MCF 10A (cell line): ENCODE data around the gene CD300C. TPM values are rescaled to one million over a fixed set of nuclear protein-coding genes. Genes with fewer than 3 reads are reported as not detected.

Experiments
- BruUV-seq: library from RNA; stranded (reverse); fragments of 400-500 nt; replicated peaks from 2 replicates; lab custom pipeline; 2021; lab: Mats Ljungman, UMichigan
- CTCF ChIA-PET: fragments of 300-600 bp; sonication (Branson Sonifier 250); formaldehyde crosslinking; extraction: SDS; loops from one replicate; lab custom pipeline; 2021; ENCODE audit warnings: antibody characterized with exemption, inconsistent platforms; lab: Yijun Ruan, JAX
- POLR2A ChIA-PET: fragments of 300-600, 350-650 bp; sonication (Branson Sonifier 250); formaldehyde crosslinking; extraction: SDS; loops from one replicate; lab custom pipeline; 2020; ENCODE audit warnings: antibody characterized with exemption, inconsistent platforms; lab: Yijun Ruan, JAX
- DNase-seq: peaks from one replicate; pipeline ENCODE4 v3.0.0-alpha.2; 2018; ENCODE audit not compliant: unreplicated experiment
- H3K27ac Mint-ChIP-seq: one replicate; pipeline ENCODE4 v1.8.0; 2022; ENCODE audit warnings: mild to moderate bottlenecking, low read depth, mixed read lengths; ENCODE audit not compliant: unreplicated experiment
- H3K27me3 Mint-ChIP-seq: one replicate; pipeline ENCODE4 v1.8.0; 2022; ENCODE audit warnings: mixed read lengths; ENCODE audit not compliant: insufficient read depth, unreplicated experiment
- H3K36me3 Mint-ChIP-seq: one replicate; pipeline ENCODE4 v1.8.0; 2022; ENCODE audit warnings: mild to moderate bottlenecking, moderate library complexity, mixed read lengths; ENCODE audit not compliant: insufficient read depth, unreplicated experiment
- H3K4me1 Mint-ChIP-seq: one replicate; pipeline ENCODE4 v1.8.0; 2022; ENCODE audit warnings: mixed read lengths; ENCODE audit not compliant: insufficient read depth, unreplicated experiment
- H3K4me3 Mint-ChIP-seq: one replicate; pipeline ENCODE4 v1.8.0; 2022; ENCODE audit warnings: mild to moderate bottlenecking, moderate library complexity, mixed read lengths; ENCODE audit not compliant: unreplicated experiment
- H3K9me3 Mint-ChIP-seq: one replicate; pipeline ENCODE4 v1.8.0; 2022; ENCODE audit warnings: mixed read lengths; ENCODE audit not compliant: unreplicated experiment
- CTCF ChIP-seq: fragments of 200-600 bp; IDR thresholded peaks from one replicate; pipeline ENCODE4 v1.8.0; 2022; ENCODE audit warnings: antibody characterized with exemption, mild to moderate bottlenecking; ENCODE audit not compliant: unreplicated experiment
- intact Hi-C: fragments of 100-400 bp; cut with micrococcal nuclease; formaldehyde crosslinking; loops from 2 replicates; pipeline ENCODE4 v1.14.1; 2022
- total RNA-seq: library from RNA; stranded (reverse); gene quantifications from 2 replicates; pipeline ENCODE4 v1.2.3, GENCODE V29; 2022

The CD300C gene
- total RNA-seq, 1 experiment from 2014 or later = not detected

DNA sequence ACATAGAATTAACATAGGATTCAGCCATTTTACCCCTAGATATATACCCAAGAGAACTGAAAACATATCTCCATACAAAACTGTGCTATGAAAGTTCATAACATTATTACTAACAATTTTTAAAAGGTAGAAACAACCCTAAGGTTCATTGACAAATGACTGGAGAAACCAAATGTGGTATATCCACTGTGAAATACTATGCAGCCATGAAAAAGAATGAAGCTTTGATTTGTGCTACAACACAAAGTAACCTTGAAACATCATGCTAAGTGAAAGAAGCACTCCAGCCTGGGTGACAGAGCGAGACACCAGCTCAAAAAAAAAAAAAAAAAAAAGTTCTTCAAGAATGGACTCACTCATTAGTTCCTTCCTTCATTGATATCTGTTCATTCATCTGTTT, 45.6 kb upstream of the CD300C start:
- no peaks in the 10 kb centered on the region for H3K9me3 Mint-ChIP-seq
- no peak overlapping the region for H3K4me3 Mint-ChIP-seq
- no TSS peak for BruUV-seq
- no peak overlapping the region for H3K27ac Mint-ChIP-seq
- TF ChIP-seq CTCF = no peak
- peaks cover 10% of the 10 kb centered on the region for H3K4me1 Mint-ChIP-seq
- H3K27me3 Mint-ChIP-seq = no peaks in the 10 kb centered on the region
- no peak for DNase-seq
- no peaks in the 10 kb centered on the region for H3K36me3 Mint-ChIP-seq
- intact Hi-C loops = no loop called here
- ChIA-PET CTCF (interaction anchor here (0.6 to 1.8 kb wide), 3 partner anchors 9 to 213 kb away, joined by 3 to 5 read pairs (median 3); no protein-coding TSS in a partner anchor), POLR2A (interaction anchor here (1.3 kb wide), 1 partner anchor 22 kb away, joined by 3 read pairs; no protein-coding TSS in a partner anchor)

- intact Hi-C loops = no loop called here
- no peak overlapping the region for H3K4me3 Mint-ChIP-seq
- CTCF ChIA-PET = interaction anchor here (0.5 to 2.1 kb wide), 2 partner anchors 13 to 207 kb away, joined by 3 to 4 read pairs; no protein-coding TSS in a partner anchor
- no TSS peak for BruUV-seq
- H3K27ac Mint-ChIP-seq = no peak overlapping the region
- H3K4me1 Mint-ChIP-seq = peaks cover 10% of the 10 kb centered on the region
- no peaks in the 10 kb centered on the region for H3K9me3 Mint-ChIP-seq
- no peaks in the 10 kb centered on the region for H3K27me3 Mint-ChIP-seq
- POLR2A ChIA-PET = interaction anchor here (0.7 to 2.3 kb wide), 2 partner anchors 16 to 34 kb away, joined by 3 to 6 read pairs; no protein-coding TSS in a partner anchor
- TF ChIP-seq CTCF = no peak
- no peaks in the 10 kb centered on the region for H3K36me3 Mint-ChIP-seq
- DNase-seq = no peak
Observed at GRCh38 chr17:74585711-74586110, 39.8 kb upstream of the CD300C start.

GRCh38 chr17:74584292-74585060, 38.6 kb upstream of the CD300C start:
- no peaks in the 10 kb centered on the region for H3K9me3 Mint-ChIP-seq
- peaks cover 10% of the 10 kb centered on the region for H3K4me1 Mint-ChIP-seq
- ChIA-PET CTCF (interaction anchor here (0.6 to 1.4 kb wide), 2 partner anchors 11 to 90 kb away, joined by 3 to 4 read pairs; no protein-coding TSS in a partner anchor), POLR2A (interaction anchor here (1.2 to 1.7 kb wide), 2 partner anchors 11 to 15 kb away, joined by 3 to 4 read pairs; no protein-coding TSS in a partner anchor)
- no peak overlapping the region for H3K4me3 Mint-ChIP-seq
- no peaks in the 10 kb centered on the region for H3K36me3 Mint-ChIP-seq
- no TSS peak for BruUV-seq
- no peak overlapping the region for H3K27ac Mint-ChIP-seq
- no peaks in the 10 kb centered on the region for H3K27me3 Mint-ChIP-seq
- DNase-seq = no peak
- TF ChIP-seq CTCF = no peak
- intact Hi-C loops = no loop called here

DNA sequence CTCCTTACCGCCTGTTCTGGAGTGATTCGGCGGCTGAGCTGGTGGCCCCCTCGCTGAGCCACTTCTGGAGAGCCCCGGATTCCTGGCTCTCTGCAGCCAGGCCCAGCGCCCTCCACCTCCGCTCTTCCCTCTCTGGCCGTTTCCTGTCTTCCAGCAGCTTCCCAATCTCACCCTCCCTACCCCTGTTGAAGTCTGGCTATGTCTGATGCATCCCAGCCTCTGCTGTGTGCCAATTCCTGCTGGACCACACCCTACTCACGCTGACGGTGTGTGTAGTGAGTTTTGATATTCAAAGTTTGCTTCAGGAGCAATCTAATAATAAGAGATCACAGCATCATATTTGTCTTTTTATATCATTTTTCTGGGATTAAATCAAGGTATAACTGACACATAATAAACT, 36.7 kb upstream of the CD300C start:
- Mint-ChIP-seq H3K4me1 (peaks cover 10% of the 10 kb centered on the region), H3K36me3 (peaks cover 3% of the 10 kb centered on the region), H3K27ac (no peak overlapping the region), H3K27me3 (no peaks in the 10 kb centered on the region), H3K9me3 (no peaks in the 10 kb centered on the region), H3K4me3 (no peak overlapping the region)
- BruUV-seq = no TSS peak
- intact Hi-C loops = no loop called here
- POLR2A ChIA-PET = interaction anchor here (1.3 kb wide), 1 partner anchor 23 kb away, joined by 3 read pairs; no protein-coding TSS in a partner anchor
- no peak for TF ChIP-seq CTCF
- CTCF ChIA-PET = no interaction called here
- no peak for DNase-seq
